ENCODE data around the gene C3orf20.
"Not testable (repeated sequence)": the region's sequence is repeated elsewhere in the genome, so short reads cannot be mapped to it uniquely, and the experiment has no call there.

The C3orf20 gene

GRCh38 chr3:14651440-14652251, 23.3 kb upstream of the C3orf20 start, which contains the start of gene CCDC174:
TSS of gene CCDC174 (plus strand) at chr3:14651762. CDS start at chr3:14651837, 75 bp downstream.
- DNase-seq: peak; percentile 100

- DNase-seq: not testable (repeated sequence)
These were observed 22.5 kb upstream of the C3orf20 start for GRCh38 chr3:14652360-14652907.

- no peak for DNase-seq
These were observed 17.4 kb upstream of the C3orf20 start for GRCh38 chr3:14657579-14657978.

GRCh38 chr3:14658978-14659377, 16.0 kb upstream of the C3orf20 start:
- no peak for DNase-seq

GRCh38 chr3:14660942-14661341, 14.0 kb upstream of the C3orf20 start:
- DNase-seq: no peak

GRCh38 chr3:14663396-14664135, 11.4 kb upstream of the C3orf20 start:
- DNase-seq: no peak

- DNase-seq: no peak
These were observed 10.8 kb upstream of the C3orf20 start for GRCh38 chr3:14664170-14664569.

GRCh38 chr3:14672588-14672987, 2.4 kb upstream of the C3orf20 start:
- no peak for DNase-seq

GRCh38 chr3:14676881-14677280, 1.9 kb downstream of the C3orf20 start:
- no peak for DNase-seq

- no peak for DNase-seq
These were observed 3.1 kb downstream of the C3orf20 start for GRCh38 chr3:14678015-14678503.

GRCh38 chr3:14680115-14680514, 5.2 kb downstream of the C3orf20 start:
- DNase-seq: no peak

- DNase-seq: no peak
These were observed 5.8 kb downstream of the C3orf20 start for GRCh38 chr3:14680716-14681115.

GRCh38 chr3:14684447-14684846, 9.5 kb downstream of the C3orf20 start:
- DNase-seq: no peak

GRCh38 chr3:14685179-14685578, 10.2 kb downstream of the C3orf20 start:
- DNase-seq: no peak

GRCh38 chr3:14687360-14687759, 12.4 kb downstream of the C3orf20 start:
- no peak for DNase-seq

GRCh38 chr3:14688525-14688924, 13.6 kb downstream of the C3orf20 start:
- no peak for DNase-seq

- no peak for DNase-seq
These were observed 14.5 kb downstream of the C3orf20 start for GRCh38 chr3:14689247-14689980.

GRCh38 chr3:14691239-14691638, 16.3 kb downstream of the C3orf20 start:
- DNase-seq: no peak

GRCh38 chr3:14691719-14692118, 16.8 kb downstream of the C3orf20 start:
- DNase-seq: no peak

- no peak for DNase-seq
These were observed 23.8 kb downstream of the C3orf20 start for GRCh38 chr3:14698601-14699244.

GRCh38 chr3:14699643-14700042, 24.7 kb downstream of the C3orf20 start:
- no peak for DNase-seq

- DNase-seq: no peak
These were observed 25.9 kb downstream of the C3orf20 start for GRCh38 chr3:14700891-14701290.
